HepG2 (cell line): ENCODE results near the gene ASB16. TPM values are rescaled to one million over a fixed set of nuclear protein-coding genes. Genes with fewer than 3 reads are reported as not detected.

Source experiments
- DNMT1 ChIP-seq: sonication (generic); formaldehyde crosslinking; IDR thresholded peaks from 2 replicates; pipeline ENCODE4 v1.5.1; 2020; ENCODE audit warnings: mild to moderate bottlenecking, missing genetic modification reagents
- GATAD2A ChIP-seq: IDR thresholded peaks from 2 replicates; pipeline ENCODE4 v1.6.1; 2016
- NBN ChIP-seq: fragments of 450-650 bp; conservative IDR thresholded peaks from 2 replicates; pipeline ENCODE4 v1.6.1; 2017
- ZFP1 ChIP-seq: IDR thresholded peaks from 2 replicates; pipeline ENCODE4 v1.6.1; 2016
- ZNF260 ChIP-seq: sonication (generic); formaldehyde crosslinking; IDR thresholded peaks from 2 replicates; pipeline ENCODE4 v1.4.0; 2020; ENCODE audit warnings: missing genetic modification reagents, low read depth, mild to moderate bottlenecking, borderline replicate concordance
- ZNF367 ChIP-seq: sonication (generic); formaldehyde crosslinking; IDR thresholded peaks from 2 replicates; pipeline ENCODE4 v1.4.0; 2020; ENCODE audit warnings: missing genetic modification reagents, borderline replicate concordance
- ZNF780A ChIP-seq: sonication (generic); formaldehyde crosslinking; IDR thresholded peaks from 2 replicates; pipeline ENCODE4 v1.8.0; 2022; ENCODE audit warnings: mild to moderate bottlenecking, missing genetic modification reagents, moderate library complexity
- polyA plus RNA-seq, 8 experiments: library from polyadenylated mRNA; depleted of rRNA in 3 of 8; stranded (reverse) in 7 of 8; unstranded in 1 of 8; fragments of >200 nt; fragmentation: Illumina TruSeq in 4 of 8; extraction: Trizol in 4 of 8; gene quantifications; 2 replicates each; pipeline versions ENCODE4 v1.2.1 to v1.2.3, GENCODE V29; 2011 to 2016; ENCODE audit warnings: low read depth in 4 of 8, missing spikeins in 1 of 8, mixed read lengths in 1 of 8; ENCODE audit not compliant: insufficient read depth in 1 of 8
- total RNA-seq, 5 experiments: library from RNA; depleted of rRNA; stranded (reverse); fragments of >200 nt; fragmentation: Illumina TruSeq; extraction: Trizol; gene quantifications; 2 replicates each; pipeline ENCODE4 v1.2.3, GENCODE V29; 2016; ENCODE audit warnings: low read depth in 1 of 5
- TF ChIP-seq, protein P1 (sequence below): sonication (generic); formaldehyde crosslinking; IDR thresholded peaks from 2 replicates; pipeline ENCODE4 v1.9.0; 2021; ENCODE audit warnings: missing genetic modification reagents, borderline replicate concordance
- TF ChIP-seq, protein P2 (sequence below): IDR thresholded peaks from 2 replicates; pipeline ENCODE4 v1.6.1; 2016; ENCODE audit warnings: missing biosample characterization, missing genetic modification reagents, low read depth
- TF ChIP-seq, protein P3 (sequence below): sonication (generic); formaldehyde crosslinking; IDR thresholded peaks from 2 replicates; pipeline ENCODE4 v1.4.0; 2020; ENCODE audit warnings: mild to moderate bottlenecking, missing genetic modification reagents
- TF ChIP-seq, protein P4 (sequence below): sonication (generic); formaldehyde crosslinking; IDR thresholded peaks from 2 replicates; pipeline ENCODE4 v1.5.1; 2020; ENCODE audit warnings: missing genetic modification reagents, mild to moderate bottlenecking, borderline replicate concordance
- TF ChIP-seq, protein P5 (sequence below), 2 experiments: IDR thresholded peaks; 2 replicates each; pipeline ENCODE4 v1.6.1; 2011 to 2012; ENCODE audit warnings: low read length in 2 of 2, borderline replicate concordance in 1 of 2, low read depth in 1 of 2, mild to moderate bottlenecking in 1 of 2, moderate library complexity in 1 of 2
- TF ChIP-seq, protein P6 (sequence below): IDR thresholded peaks from 2 replicates; pipeline ENCODE4 v1.6.1; 2016; ENCODE audit warnings: mild to moderate bottlenecking

ASB16 gene
- total and polyA plus RNA-seq, 2 of the 13 experiments (the other 11 are each of a cell fraction or from before 2014, with no cell fraction given) = 0.07 TPM; not detected in 1

DNA sequence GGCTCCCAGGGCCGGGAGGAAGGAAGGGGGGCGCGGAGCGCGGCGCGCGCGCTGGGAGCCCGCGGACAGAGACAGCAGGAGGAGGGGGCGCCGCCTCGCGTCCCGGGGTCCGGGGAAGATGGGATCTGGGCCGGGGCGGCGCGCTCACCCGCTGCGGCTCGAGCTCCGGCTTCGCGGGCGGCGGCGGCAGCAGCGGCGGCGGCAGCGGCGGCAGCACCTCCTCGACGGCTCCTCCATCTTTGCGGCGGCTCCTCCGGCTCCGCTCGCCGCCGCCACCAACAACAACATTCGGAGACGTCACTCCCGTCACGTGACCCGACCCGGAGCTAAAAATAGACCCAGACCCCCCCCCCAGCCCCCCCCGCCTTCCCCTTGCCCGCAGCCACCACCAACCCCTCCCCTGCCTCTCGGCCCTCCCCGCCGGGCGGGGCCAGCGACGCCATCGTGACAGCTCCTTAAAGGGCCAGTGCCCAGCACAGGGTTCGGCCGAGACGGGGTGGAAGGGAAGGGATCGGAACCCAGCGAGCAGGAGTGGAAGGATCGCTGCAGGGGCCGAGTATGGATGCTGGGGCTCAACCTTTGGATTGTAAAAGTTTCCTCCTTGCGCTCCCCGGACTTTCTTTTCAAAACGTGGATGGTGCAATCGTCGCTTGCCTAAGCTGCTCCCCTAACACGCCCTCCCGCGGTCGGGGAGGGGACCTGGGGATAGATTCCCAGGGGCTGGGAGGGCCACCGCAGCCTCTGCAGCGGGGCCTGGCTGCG lies 47.0 kb upstream of the ASB16 start, which contains the start of gene HDAC5 (continued):
- TF ChIP-seq ZFP1 (CRISPR knock-in tag) (0 out of 2 replicates have a peak, but pooled peaks have one; percentile 54), NBN (no peak), GATAD2A (CRISPR knock-in tag) (peak; percentile 73; the same call in 1 of the 2 replicates), ZNF780A (CRISPR knock-in tag) (no peak), ZNF367 (CRISPR knock-in tag) (peak; percentile 74; the same call in 1 of the 2 replicates), ZNF260 (no peak), DNMT1 (CRISPR knock-in tag) (no peak)
- TF ChIP-seq, protein P1, sequence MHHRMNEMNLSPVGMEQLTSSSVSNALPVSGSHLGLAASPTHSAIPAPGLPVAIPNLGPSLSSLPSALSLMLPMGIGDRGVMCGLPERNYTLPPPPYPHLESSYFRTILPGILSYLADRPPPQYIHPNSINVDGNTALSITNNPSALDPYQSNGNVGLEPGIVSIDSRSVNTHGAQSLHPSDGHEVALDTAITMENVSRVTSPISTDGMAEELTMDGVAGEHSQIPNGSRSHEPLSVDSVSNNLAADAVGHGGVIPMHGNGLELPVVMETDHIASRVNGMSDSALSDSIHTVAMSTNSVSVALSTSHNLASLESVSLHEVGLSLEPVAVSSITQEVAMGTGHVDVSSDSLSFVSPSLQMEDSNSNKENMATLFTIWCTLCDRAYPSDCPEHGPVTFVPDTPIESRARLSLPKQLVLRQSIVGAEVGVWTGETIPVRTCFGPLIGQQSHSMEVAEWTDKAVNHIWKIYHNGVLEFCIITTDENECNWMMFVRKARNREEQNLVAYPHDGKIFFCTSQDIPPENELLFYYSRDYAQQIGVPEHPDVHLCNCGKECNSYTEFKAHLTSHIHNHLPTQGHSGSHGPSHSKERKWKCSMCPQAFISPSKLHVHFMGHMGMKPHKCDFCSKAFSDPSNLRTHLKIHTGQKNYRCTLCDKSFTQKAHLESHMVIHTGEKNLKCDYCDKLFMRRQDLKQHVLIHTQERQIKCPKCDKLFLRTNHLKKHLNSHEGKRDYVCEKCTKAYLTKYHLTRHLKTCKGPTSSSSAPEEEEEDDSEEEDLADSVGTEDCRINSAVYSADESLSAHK = no peak
- TF ChIP-seq, protein P2, sequence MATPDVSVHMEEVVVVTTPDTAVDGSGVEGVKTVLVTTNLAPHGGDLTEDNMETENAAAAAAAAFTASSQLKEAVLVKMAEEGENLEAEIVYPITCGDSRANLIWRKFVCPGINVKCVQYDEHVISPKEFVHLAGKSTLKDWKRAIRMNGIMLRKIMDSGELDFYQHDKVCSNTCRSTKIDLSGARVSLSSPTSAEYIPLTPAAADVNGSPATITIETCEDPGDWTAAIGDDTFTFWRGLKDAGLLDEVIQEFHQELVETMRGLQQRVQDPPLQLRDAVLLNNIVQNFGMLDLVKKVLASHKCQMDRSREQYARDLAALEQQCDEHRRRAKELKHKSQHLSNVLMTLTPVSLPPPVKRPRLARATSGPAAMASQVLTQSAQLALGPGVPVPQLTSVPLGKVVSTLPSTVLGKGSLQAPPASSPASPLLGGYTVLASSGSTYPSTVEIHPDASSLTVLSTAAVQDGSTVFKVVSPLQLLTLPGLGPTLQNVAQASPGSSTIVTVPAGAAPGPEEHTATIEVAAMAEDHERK (CRISPR knock-in tag) = 0 out of 2 replicates have a peak, but pooled peaks have one; percentile 29
- TF ChIP-seq, protein P3, sequence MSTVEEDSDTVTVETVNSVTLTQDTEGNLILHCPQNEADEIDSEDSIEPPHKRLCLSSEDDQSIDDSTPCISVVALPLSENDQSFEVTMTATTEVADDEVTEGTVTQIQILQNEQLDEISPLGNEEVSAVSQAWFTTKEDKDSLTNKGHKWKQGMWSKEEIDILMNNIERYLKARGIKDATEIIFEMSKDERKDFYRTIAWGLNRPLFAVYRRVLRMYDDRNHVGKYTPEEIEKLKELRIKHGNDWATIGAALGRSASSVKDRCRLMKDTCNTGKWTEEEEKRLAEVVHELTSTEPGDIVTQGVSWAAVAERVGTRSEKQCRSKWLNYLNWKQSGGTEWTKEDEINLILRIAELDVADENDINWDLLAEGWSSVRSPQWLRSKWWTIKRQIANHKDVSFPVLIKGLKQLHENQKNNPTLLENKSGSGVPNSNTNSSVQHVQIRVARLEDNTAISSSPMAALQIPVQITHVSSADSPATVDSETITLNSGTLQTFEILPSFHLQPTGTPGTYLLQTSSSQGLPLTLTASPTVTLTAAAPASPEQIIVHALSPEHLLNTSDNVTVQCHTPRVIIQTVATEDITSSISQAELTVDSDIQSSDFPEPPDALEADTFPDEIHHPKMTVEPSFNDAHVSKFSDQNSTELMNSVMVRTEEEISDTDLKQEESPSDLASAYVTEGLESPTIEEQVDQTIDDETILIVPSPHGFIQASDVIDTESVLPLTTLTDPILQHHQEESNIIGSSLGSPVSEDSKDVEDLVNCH (CRISPR knock-in tag) = no peak
- TF ChIP-seq, protein P4, sequence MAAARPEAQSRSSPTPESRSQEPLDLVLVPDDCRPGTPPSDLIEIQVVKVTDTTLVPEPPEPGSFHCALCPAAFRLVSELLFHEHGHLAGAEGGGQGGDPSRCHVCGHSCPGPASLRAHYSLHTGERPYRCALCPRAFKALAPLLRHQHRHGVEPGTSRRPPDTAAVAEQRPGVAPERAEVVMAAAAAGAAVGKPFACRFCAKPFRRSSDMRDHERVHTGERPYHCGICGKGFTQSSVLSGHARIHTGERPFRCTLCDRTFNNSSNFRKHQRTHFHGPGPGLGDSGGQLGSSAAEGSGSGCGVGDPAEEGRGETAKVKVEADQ (CRISPR knock-in tag) = no peak; the same call in 1 of the 2 replicates
- TF ChIP-seq, protein P5, sequence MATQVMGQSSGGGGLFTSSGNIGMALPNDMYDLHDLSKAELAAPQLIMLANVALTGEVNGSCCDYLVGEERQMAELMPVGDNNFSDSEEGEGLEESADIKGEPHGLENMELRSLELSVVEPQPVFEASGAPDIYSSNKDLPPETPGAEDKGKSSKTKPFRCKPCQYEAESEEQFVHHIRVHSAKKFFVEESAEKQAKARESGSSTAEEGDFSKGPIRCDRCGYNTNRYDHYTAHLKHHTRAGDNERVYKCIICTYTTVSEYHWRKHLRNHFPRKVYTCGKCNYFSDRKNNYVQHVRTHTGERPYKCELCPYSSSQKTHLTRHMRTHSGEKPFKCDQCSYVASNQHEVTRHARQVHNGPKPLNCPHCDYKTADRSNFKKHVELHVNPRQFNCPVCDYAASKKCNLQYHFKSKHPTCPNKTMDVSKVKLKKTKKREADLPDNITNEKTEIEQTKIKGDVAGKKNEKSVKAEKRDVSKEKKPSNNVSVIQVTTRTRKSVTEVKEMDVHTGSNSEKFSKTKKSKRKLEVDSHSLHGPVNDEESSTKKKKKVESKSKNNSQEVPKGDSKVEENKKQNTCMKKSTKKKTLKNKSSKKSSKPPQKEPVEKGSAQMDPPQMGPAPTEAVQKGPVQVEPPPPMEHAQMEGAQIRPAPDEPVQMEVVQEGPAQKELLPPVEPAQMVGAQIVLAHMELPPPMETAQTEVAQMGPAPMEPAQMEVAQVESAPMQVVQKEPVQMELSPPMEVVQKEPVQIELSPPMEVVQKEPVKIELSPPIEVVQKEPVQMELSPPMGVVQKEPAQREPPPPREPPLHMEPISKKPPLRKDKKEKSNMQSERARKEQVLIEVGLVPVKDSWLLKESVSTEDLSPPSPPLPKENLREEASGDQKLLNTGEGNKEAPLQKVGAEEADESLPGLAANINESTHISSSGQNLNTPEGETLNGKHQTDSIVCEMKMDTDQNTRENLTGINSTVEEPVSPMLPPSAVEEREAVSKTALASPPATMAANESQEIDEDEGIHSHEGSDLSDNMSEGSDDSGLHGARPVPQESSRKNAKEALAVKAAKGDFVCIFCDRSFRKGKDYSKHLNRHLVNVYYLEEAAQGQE (IDR thresholded peaks at IDR 0.05; ENCODE audit: borderline replicate concordance in 1 of 2, low read depth in 1 of 2, low read length in 2 of 2) = 0 out of 4 replicates have a peak, but pooled peaks of 1 of the 2 experiments have one; percentile 17
- TF ChIP-seq, protein P6, sequence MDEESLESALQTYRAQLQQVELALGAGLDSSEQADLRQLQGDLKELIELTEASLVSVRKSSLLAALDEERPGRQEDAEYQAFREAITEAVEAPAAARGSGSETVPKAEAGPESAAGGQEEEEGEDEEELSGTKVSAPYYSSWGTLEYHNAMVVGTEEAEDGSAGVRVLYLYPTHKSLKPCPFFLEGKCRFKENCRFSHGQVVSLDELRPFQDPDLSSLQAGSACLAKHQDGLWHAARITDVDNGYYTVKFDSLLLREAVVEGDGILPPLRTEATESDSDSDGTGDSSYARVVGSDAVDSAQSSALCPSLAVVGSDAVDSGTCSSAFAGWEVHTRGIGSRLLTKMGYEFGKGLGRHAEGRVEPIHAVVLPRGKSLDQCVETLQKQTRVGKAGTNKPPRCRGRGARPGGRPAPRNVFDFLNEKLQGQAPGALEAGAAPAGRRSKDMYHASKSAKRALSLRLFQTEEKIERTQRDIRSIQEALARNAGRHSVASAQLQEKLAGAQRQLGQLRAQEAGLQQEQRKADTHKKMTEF (CRISPR knock-in tag) = peak; percentile 81
